Mucosa of descending colon (tissue), 3 donors: ENCODE measurements around the gene TSPAN5. TPM values are rescaled to one million over a fixed set of nuclear protein-coding genes. Genes with fewer than 3 reads are reported as not detected.

Source experiments
- ATAC-seq: fragments of 200-7000 bp; cut with Tn5 transposase; one replicate; pipeline ENCODE4 v1.9.1; 2020; ENCODE audit warnings: mild to moderate bottlenecking, moderate library complexity
- DNase-seq, 3 donors: peaks; one replicate each; pipeline ENCODE4 v3.0.0-alpha.2; 2020
- H3K36me3 ChIP-seq: fragments of 200-600 bp; one replicate; pipeline ENCODE4 v1.8.0; 2021; ENCODE audit warnings: low read depth, mild to moderate bottlenecking
- H3K4me1 ChIP-seq: fragments of 200-600 bp; one replicate; pipeline ENCODE4 v1.8.0; 2021; ENCODE audit warnings: low read depth, mild to moderate bottlenecking
- H3K4me3 ChIP-seq: fragments of 200-600 bp; one replicate; pipeline ENCODE4 v1.8.0; 2021; ENCODE audit warnings: mild to moderate bottlenecking
- H3K9me3 ChIP-seq: fragments of 200-600 bp; one replicate; pipeline ENCODE4 v1.8.0; 2021; ENCODE audit warnings: mild to moderate bottlenecking
- CTCF ChIP-seq: fragments of 200-600 bp; IDR thresholded peaks from one replicate; pipeline ENCODE4 v1.8.0; 2022; ENCODE audit warnings: antibody characterized with exemption, mild to moderate bottlenecking
- intact Hi-C, 2 donors: fragments of 100-400 bp; cut with DNase I in 1 of 2; cut with micrococcal nuclease in 1 of 2; formaldehyde crosslinking; loops; one replicate each; pipeline versions ENCODE4 v1.11.0 to v1.11.1; 2022; cut with DNase I, micrococcal nuclease
- total RNA-seq, 3 donors: library from RNA; stranded (reverse); fragmentation: NEBNext Ultra II Directional in 2 of 3; extraction: Animal tissue kit (Norgen Biotek cat#: 25700) in 2 of 3; gene quantifications; one replicate each; pipeline versions ENCODE4 v1.2.1 to v1.2.4, GENCODE V29; 2021 to 2023
- donor health status: DM: no; HTN: no; CAD: no; lungs with moderate emphysema.
- donor health status: DM: no; HTN: no; CAD: no.
- donor health status: DM: no; HTN: yes; CAD: no.

The TSPAN5 gene
- total RNA-seq, 3 donors from 2014 or later, result 3.9 to 11.8 (median 4.9) TPM

GRCh38 chr4:98663226-98664006, 5.0 kb upstream of the TSPAN5 start:
- no peaks in the 10 kb centered on the region for H3K4me1 ChIP-seq
- intact Hi-C loops, result no loop called here
- H3K9me3 ChIP-seq, result no peaks in the 10 kb centered on the region
- peak; percentile 20 for ATAC-seq
- no peak for TF ChIP-seq CTCF
- H3K36me3 ChIP-seq, result no peaks in the 10 kb centered on the region
- no peak overlapping the region for H3K4me3 ChIP-seq
- DNase-seq, result no peak

- TF ChIP-seq CTCF, result no peak
- Histone ChIP-seq H3K4me3 (no peak overlapping the region), H3K9me3 (no peaks in the 10 kb centered on the region), H3K4me1 (no peaks in the 10 kb centered on the region), H3K36me3 (no peaks in the 10 kb centered on the region)
- intact Hi-C loops, result no loop called here
- DNase-seq, result no peak
- ATAC-seq, result no peak
These were observed 4.3 kb upstream of the TSPAN5 start for GRCh38 chr4:98662626-98663225.

- no peak overlapping the region for H3K4me3 ChIP-seq
- no peaks in the 10 kb centered on the region for H3K36me3 ChIP-seq
- H3K4me1 ChIP-seq, result peaks cover 6% of the 10 kb centered on the region
- DNase-seq, result no peak
- no peak for ATAC-seq
- H3K9me3 ChIP-seq, result no peaks in the 10 kb centered on the region
- TF ChIP-seq CTCF, result no peak
- intact Hi-C loops, result no loop called here
These were observed 3.6 kb upstream of the TSPAN5 start for GRCh38 chr4:98662055-98662453.

- Histone ChIP-seq H3K4me1 (peaks cover 8% of the 10 kb centered on the region), H3K9me3 (no peaks in the 10 kb centered on the region), H3K36me3 (no peaks in the 10 kb centered on the region), H3K4me3 (no peak overlapping the region)
- intact Hi-C loops, result no loop called here
- no peak for TF ChIP-seq CTCF
- DNase-seq (no peak), ATAC-seq (no peak)
These were observed 3.1 kb upstream of the TSPAN5 start for GRCh38 chr4:98661371-98662054.

GRCh38 chr4:98659741-98660462, 1.5 kb upstream of the TSPAN5 start:
- DNase-seq (no peak), ATAC-seq (peak; percentile 12)
- Histone ChIP-seq H3K36me3 (no peaks in the 10 kb centered on the region), H3K4me1 (peaks cover 8% of the 10 kb centered on the region), H3K4me3 (no peak overlapping the region), H3K9me3 (no peaks in the 10 kb centered on the region)
- intact Hi-C loops, result loop anchor here in 1 of 2 donors (5.0 kb wide), 1 partner anchor 193 kb away; no protein-coding TSS in a partner anchor
- no peak for TF ChIP-seq CTCF
